Subcutaneous abdominal adipose tissue (tissue), 5 donors: ENCODE results near the gene ILF2.

ENCODE experiments used
- H3K27ac ChIP-seq: one replicate; pipeline ENCODE4 v1.7.0; 2013; ENCODE audit warnings: low read depth, mild to moderate bottlenecking, inconsistent platforms, low read length, moderate library complexity
- H3K27me3 ChIP-seq, 5 donors: one replicate each; pipeline ENCODE4 v1.7.0; 2013; ENCODE audit warnings: low read length in 5 of 5, inconsistent platforms in 1 of 5; ENCODE audit not compliant: control insufficient read depth in 5 of 5, insufficient read depth in 4 of 5
- H3K36me3 ChIP-seq, 5 donors: one replicate each; pipeline ENCODE4 v1.7.0; 2013; ENCODE audit warnings: low read length in 5 of 5; ENCODE audit not compliant: control insufficient read depth in 5 of 5, insufficient read depth in 5 of 5
- H3K4me1 ChIP-seq, 5 donors: one replicate each; pipeline ENCODE4 v1.7.0; 2013; ENCODE audit warnings: low read length in 5 of 5, mild to moderate bottlenecking in 3 of 5, moderate library complexity in 1 of 5; ENCODE audit not compliant: control insufficient read depth in 5 of 5, insufficient read depth in 5 of 5
- H3K4me3 ChIP-seq, 5 donors: one replicate each; pipeline ENCODE4 v1.7.0; 2013; ENCODE audit warnings: low read length in 5 of 5, low read depth in 1 of 5
- H3K9ac ChIP-seq, 5 donors: one replicate each; pipeline ENCODE4 v1.7.0; 2013; ENCODE audit warnings: low read length in 5 of 5, mild to moderate bottlenecking in 4 of 5, moderate library complexity in 3 of 5
- H3K9me3 ChIP-seq, 5 donors: one replicate each; pipeline ENCODE4 v1.7.0; 2013; ENCODE audit warnings: low read length in 5 of 5; ENCODE audit not compliant: control insufficient read depth in 5 of 5
- donor health status: healthy.
- donor health status: healthy.
- donor health status: healthy.
- donor health status: healthy.
- donor health status: healthy.

ILF2 gene

DNA sequence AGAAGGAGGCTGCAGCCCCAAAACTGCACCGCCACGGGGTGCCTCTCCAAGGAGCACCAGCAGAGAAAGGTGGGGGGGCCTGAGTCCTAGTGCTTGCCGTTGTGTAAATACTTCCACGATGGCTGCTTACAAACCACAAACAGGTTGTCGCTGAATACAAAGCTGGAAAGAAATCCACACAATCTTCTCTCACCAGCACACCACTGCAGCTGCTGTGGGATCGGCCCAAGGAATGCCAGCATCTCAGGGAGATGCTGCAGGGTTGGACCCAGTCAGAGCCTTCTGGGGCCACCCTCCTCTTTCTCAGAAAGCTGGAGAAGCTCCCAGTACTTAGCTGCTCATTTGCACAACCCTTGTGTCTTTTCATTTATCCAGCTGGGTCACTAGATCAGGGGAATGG, 51.6 kb downstream of the ILF2 start:
- no peak overlapping the region for H3K9ac ChIP-seq
- peaks cover 0 to 39% (median 15%) of the 10 kb centered on the region in 5 donors for H3K36me3 ChIP-seq
- no peaks in the 10 kb centered on the region for H3K9me3 ChIP-seq
- peaks cover 5 to 44% (median 41%) of the 10 kb centered on the region in 5 donors for H3K4me1 ChIP-seq
- no peaks in the 10 kb centered on the region for H3K27me3 ChIP-seq
- H3K4me3 ChIP-seq = no peak overlapping the region
- no peak overlapping the region for H3K27ac ChIP-seq

DNA sequence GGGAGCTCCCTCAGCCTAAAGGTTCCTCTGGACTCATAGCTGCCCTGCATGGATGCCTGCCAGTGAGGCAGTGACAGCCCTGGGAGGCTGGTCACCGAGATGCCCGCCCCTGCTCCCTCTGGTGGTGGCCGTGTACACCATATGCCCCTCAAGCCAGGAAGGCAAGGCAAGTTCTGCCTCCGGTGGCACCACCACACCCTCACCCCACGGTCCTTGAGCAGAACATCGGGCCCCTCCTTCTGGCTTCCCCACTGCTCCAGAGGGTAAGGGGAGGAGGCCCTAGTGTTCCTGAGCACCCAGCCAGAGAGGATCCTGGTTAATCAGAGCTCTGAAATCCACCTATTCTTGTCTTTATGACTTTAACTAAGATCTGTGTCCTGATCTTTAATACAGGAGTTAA, 53.1 kb downstream of the ILF2 start:
- Histone ChIP-seq H3K9me3 (no peaks in the 10 kb centered on the region), H3K4me3 (no peak overlapping the region), H3K27ac (peak overlapping the region; percentile 72), H3K36me3 (peaks cover 0 to 31% (median 15%) of the 10 kb centered on the region in 5 donors), H3K4me1 (peaks cover 5 to 37% (median 28%) of the 10 kb centered on the region in 5 donors), H3K9ac (peak overlapping the region in 3 of 5 donors; percentile 1 to 57 (median 44)), H3K27me3 (no peaks in the 10 kb centered on the region)

DNA sequence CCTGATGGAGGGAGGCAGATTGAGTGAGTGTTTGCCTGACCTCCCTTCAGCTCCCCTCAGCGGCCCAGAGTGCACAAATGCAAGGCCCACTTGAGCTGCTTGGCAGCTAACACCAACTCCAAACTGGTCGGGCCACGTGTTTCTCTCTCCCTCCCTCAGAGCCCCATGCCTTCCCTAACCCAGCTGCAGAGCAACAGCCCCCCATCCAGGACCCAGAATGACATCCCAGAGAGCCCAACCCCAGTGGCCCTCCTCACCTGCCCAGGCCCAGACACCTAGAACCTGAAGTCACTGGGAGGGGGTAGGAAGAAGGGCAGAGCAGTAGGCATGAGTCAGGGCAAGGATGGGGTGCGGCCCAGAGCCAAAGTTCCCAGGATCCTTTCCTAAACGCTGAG, 53.9 kb downstream of the ILF2 start:
- no peaks in the 10 kb centered on the region for H3K9me3 ChIP-seq
- H3K36me3 ChIP-seq = peaks cover 0 to 24% (median 15%) of the 10 kb centered on the region in 5 donors
- H3K4me3 ChIP-seq = no peak overlapping the region
- peaks cover 5 to 38% (median 22%) of the 10 kb centered on the region in 5 donors for H3K4me1 ChIP-seq
- no peaks in the 10 kb centered on the region for H3K27me3 ChIP-seq
- H3K9ac ChIP-seq = peak overlapping the region in 2 of 5 donors; percentile 26 to 43
- peak overlapping the region; percentile 72 for H3K27ac ChIP-seq

DNA sequence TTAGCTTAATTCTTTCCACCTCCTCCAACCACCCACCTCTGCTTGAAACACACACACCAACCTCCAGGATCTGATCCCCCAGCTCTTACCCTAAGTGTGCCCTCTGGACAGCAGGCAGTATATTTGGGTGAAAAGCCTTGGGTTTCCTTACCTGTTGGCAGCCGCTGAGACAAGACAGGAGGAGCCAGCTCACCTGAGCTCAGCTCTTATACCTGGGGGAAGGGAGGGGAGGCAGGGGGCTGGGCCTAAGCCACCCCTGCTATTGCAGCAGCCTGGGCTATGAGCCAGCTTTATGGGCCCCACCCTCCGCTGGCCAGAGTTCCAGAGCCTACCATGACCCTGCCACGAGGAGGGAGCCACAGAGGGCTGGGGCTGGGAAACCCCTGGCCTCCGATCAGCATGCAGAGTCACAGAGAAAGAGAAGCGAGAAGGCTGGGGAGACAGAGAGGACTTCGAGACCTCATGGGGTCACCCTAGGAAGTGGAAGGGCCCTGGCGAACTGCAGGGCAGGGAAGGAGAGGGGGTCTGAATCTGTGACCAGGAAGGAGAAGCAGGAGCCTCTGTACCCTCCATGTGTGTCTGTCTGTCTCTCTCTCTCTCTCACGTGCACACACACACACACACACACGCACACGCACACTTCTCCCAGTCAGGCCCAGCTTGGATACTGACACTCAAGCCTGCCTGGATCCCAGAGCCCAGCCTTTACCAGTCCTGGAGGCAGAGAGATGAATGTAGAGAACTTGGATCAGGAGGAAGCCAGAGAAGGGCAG, 54.5 kb downstream of the ILF2 start, which contains the start of gene S100A14:
S100A14 (minus strand) TSS at position 182 of the 773 bp plus-strand sequence. CDS start 467 bp downstream, outside the sequence.
- peak within 1 kb of the TSS; percentile 72 for H3K27ac ChIP-seq
- H3K9ac ChIP-seq = peak within 1 kb of the TSS in 3 of 5 donors; percentile 5 to 43 (median 26)
- H3K4me1 ChIP-seq = peaks cover 5 to 43% (median 27%) of the 10 kb centered on the region in 5 donors
- H3K9me3 ChIP-seq = no peaks in the 10 kb centered on the region
- no peak within 1 kb of the TSS for H3K4me3 ChIP-seq
- H3K27me3 ChIP-seq = no peaks in the 10 kb centered on the region
- H3K36me3 ChIP-seq = peaks cover 0 to 24% (median 15%) of the 10 kb centered on the region in 5 donors

DNA sequence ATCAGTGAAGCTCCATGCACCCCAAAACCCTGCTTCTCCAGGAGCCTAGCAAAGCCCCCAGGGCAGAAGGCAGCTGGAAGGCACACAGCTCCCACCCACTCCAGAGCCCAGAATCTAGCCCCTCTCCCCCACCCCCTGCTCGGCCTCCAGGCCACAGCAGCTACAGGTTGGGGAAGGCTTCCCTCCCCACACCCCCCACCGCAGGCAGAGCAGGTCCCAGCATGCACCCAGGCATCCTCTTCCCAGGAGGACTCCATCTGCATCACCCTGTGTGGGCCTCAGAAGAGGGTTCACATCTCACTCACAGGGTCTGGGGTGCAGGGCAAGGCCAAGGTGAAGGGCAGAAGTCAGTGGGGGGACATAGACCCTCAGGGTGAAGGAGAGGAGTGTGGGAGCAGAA, 55.4 kb downstream of the ILF2 start:
- H3K9me3 ChIP-seq = no peaks in the 10 kb centered on the region

DNA sequence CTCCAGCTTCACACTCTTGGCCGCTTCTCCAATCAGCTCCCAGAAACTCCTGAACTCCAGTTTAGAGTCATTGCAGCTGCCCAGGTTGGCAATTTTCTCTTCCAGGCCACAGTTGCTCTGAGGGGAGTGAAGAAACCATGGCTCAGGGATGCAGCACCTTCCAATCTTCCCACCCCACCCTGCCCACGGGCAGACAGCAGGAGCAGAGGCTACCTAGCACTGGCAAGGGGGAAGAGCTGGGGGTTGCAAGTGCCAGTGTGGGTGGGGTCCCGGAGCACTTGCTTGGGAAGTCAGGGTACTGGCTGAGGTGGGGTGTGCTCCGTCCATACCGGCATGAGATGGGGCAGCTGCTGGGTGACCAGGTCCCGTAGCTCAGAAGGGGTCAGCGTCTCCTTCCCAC, 55.9 kb downstream of the ILF2 start:
- H3K4me3 ChIP-seq = no peak overlapping the region
- no peak overlapping the region for H3K9ac ChIP-seq
- peaks cover 0 to 18% (median 13%) of the 10 kb centered on the region in 5 donors for H3K36me3 ChIP-seq
- no peaks in the 10 kb centered on the region for H3K27me3 ChIP-seq
- peak overlapping the region; percentile 23 for H3K27ac ChIP-seq
- H3K4me1 ChIP-seq = peaks cover 11 to 56% (median 39%) of the 10 kb centered on the region in 5 donors
- no peaks in the 10 kb centered on the region for H3K9me3 ChIP-seq

More for the DNA sequence above, 55.4 kb downstream of the ILF2 start:
- Histone ChIP-seq H3K27ac (peak overlapping the region; percentile 23), H3K4me3 (no peak overlapping the region), H3K27me3 (no peaks in the 10 kb centered on the region), H3K36me3 (peaks cover 0 to 21% (median 15%) of the 10 kb centered on the region in 5 donors), H3K9ac (no peak overlapping the region), H3K4me1 (peaks cover 6 to 51% (median 34%) of the 10 kb centered on the region in 5 donors)

DNA sequence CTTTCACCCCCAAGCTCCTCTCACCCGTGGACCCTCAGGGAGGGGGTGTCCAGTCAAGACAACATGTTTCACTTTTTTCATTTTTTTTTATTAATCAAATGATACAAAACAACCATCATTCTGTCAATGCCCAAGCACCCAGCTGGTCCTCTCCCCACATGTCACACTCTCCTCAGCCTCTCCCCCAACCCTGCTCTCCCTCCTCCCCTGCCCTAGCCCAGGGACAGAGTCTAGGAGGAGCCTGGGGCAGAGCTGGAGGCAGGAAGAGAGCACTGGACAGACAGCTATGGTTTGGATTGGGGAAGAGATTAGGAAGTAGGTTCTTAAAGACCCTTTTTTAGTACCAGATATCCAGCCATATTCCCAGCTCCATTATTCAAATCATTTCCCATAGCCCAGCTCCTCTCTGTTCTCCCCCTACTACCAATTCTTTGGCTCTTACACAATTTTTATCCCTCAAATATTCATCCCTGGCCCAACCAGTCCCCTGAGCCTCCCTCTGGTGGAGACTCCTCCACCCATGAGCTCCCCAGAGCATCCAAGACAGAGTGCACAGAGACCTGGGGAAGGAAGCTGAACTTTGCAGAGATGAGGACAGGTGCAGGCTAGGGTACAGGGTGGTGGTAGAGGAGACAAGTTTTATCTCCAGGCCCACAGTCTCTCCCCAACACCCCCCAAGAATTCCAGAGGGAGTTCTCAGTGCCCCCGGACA, 56.4 kb downstream of the ILF2 start:
- Histone ChIP-seq H3K4me1 (peaks cover 13 to 62% (median 45%) of the 10 kb centered on the region in 5 donors), H3K27ac (no peak overlapping the region), H3K4me3 (no peak overlapping the region), H3K9ac (peak overlapping the region in 1 of 5 donors; percentile 10), H3K27me3 (no peaks in the 10 kb centered on the region), H3K9me3 (no peaks in the 10 kb centered on the region), H3K36me3 (peaks cover 0 to 17% (median 9%) of the 10 kb centered on the region in 5 donors)

DNA sequence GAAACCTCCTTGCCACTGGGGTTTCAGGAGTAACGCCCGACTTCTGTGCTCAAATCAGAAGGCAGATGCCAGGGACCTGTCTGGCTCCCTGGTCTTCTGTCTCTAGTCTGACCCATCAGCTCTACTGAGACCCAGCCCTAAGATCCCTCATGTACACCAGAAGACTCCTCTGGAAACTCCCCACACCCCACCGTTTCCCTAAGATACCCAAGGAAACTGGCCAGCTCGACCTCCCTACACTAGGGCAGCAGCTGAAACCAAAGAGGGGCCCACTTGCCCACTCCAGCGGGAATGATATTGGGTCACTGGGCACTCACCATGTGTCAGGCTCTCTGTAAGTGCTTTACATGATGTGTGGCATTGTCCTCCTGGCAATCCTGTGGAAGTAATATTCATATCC, 57.4 kb downstream of the ILF2 start:
- Histone ChIP-seq H3K4me3 (peak overlapping the region in 3 of 5 donors; percentile 67 to 86 (median 75)), H3K9ac (peak overlapping the region in 3 of 5 donors; percentile 39 to 95 (median 91))

DNA sequence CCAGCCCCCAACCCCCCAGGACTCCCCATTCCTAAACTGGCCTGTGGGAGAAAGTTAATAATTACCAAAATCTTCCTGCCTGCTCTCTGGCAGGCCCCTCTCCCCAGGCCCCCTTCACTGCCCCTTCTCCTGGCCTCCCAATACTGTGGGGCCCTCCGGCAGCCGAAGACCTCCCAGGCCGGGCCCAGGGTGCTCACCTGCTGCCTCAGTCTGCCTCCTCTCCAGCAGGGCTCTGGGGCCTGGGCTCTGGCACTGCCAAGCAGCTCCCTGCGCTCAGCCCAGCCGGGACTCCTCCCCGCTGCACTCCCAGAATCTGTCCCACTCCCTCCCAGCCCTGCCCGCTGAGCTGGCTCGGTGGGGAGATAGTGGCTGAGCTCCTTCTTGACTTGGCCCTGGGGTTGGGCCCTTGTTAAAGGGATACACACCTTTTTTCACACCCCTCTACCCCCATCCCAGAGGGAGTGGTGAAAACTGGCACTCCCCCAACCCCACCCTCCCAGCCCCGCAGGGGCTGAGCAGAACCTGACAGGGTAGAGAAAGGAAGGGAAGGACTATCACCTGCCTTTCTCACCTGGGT, 58.0 kb downstream of the ILF2 start, which contains the start of gene S100A16:
S100A16 (minus strand) TSS at position 383 of the 577 bp plus-strand sequence. CDS start 4,986 bp downstream, outside the sequence.
- peak within 1 kb of the TSS; percentile 39 to 95 (median 77) for H3K9ac ChIP-seq
- peaks cover 0 to 5% (median under 1%) of the 10 kb centered on the region in 5 donors for H3K36me3 ChIP-seq
- no peaks in the 10 kb centered on the region for H3K9me3 ChIP-seq
- H3K27me3 ChIP-seq = no peaks in the 10 kb centered on the region
- H3K4me1 ChIP-seq = peaks cover 14 to 77% (median 57%) of the 10 kb centered on the region in 5 donors
- H3K27ac ChIP-seq = peak within 1 kb of the TSS; percentile 92
- peak within 1 kb of the TSS; percentile 54 to 90 (median 75) for H3K4me3 ChIP-seq

More for the DNA sequence above, 57.4 kb downstream of the ILF2 start:
- Histone ChIP-seq H3K27ac (peak overlapping the region; percentile 92), H3K36me3 (peaks cover 0 to 7% (median under 1%) of the 10 kb centered on the region in 5 donors), H3K4me1 (peaks cover 14 to 71% (median 54%) of the 10 kb centered on the region in 5 donors), H3K27me3 (no peaks in the 10 kb centered on the region), H3K9me3 (no peaks in the 10 kb centered on the region)
